A549 (cell line): ENCODE data around the gene PAXIP1. TPM values are rescaled to one million over a fixed set of nuclear protein-coding genes. Genes with fewer than 3 reads are reported as not detected.

Experiments
- ATAC-seq, 2 experiments: fragments of 200-7000 bp in 1 of 2; fragments of >200 bp in 1 of 2; cut with Nextera tagmentation in 1 of 2; cut with Tn5 transposase in 1 of 2; 3 replicates each; pipeline versions ENCODE4 v1.8.0 to v1.9.1; 2018 to 2020; ENCODE audit warnings: mild to moderate bottlenecking in 1 of 2, moderate library complexity in 1 of 2
- CTCF ChIA-PET: fragments of 300-600 bp; sonication (Branson Sonifier 250); formaldehyde crosslinking; extraction: SDS; loops from one replicate; lab custom pipeline; 2021; ENCODE audit warnings: antibody characterized with exemption, inconsistent platforms; lab: Yijun Ruan, JAX
- POLR2A ChIA-PET: fragments of 350-600 bp; formaldehyde crosslinking; extraction: SDS; loops from one replicate; lab custom pipeline; 2021; ENCODE audit warnings: antibody characterized with exemption, inconsistent platforms; lab: Yijun Ruan, JAX
- DNase-seq, 2 experiments: peaks; one replicate each; pipeline versions ENCODE4 v3.0.0 to v3.0.0-alpha.2; 2011 to 2016; ENCODE audit warnings: low read depth in 1 of 2, low spot score in 1 of 2
- FAIRE-seq: peaks from 2 replicates; lab custom pipeline; 2011; peaks lifted over from hg19 to GRCh38; lab: Jason Lieb, UNC
- H3K27ac ChIP-seq, 2 experiments: fragments of >200 bp; sonication (Bioruptor Twin); formaldehyde crosslinking; 3 replicates each; pipeline ENCODE4 v1.5.1; 2016 to 2017
- H3K4me1 ChIP-seq: fragments of >200 bp; sonication (Bioruptor Twin); formaldehyde crosslinking; 3 replicates; pipeline ENCODE4 v1.6.1; 2016
- H3K4me2 ChIP-seq: fragments of >200 bp; sonication (Bioruptor Twin); formaldehyde crosslinking; 3 replicates; pipeline ENCODE4 v1.6.1; 2016
- H3K4me3 ChIP-seq: fragments of >200 bp; sonication (Bioruptor Twin); formaldehyde crosslinking; 3 replicates; pipeline ENCODE4 v1.5.1; 2016
- H3K9me3 ChIP-seq: fragments of >200 bp; sonication (Bioruptor Twin); formaldehyde crosslinking; 3 replicates; pipeline ENCODE4 v1.6.1; 2016
- ATOH8 ChIP-seq: fragments of 250-450 bp; sonication (Bioruptor Pico); IDR thresholded peaks from 2 replicates; pipeline ENCODE4 v1.5.0; 2020; ENCODE audit warnings: low read depth, mild to moderate bottlenecking, moderate library complexity
- BHLHE40 ChIP-seq: IDR thresholded peaks from 2 replicates; pipeline ENCODE4 v1.6.1; 2012; ENCODE audit warnings: low read depth, low read length, inconsistent platforms
- CEBPB ChIP-seq, 2 experiments: fragments of >200 bp in 1 of 2; sonication (Bioruptor Twin) in 1 of 2; formaldehyde crosslinking in 1 of 2; IDR thresholded peaks; 2 replicates each; pipeline ENCODE4 v1.6.1; 2012 to 2016
- CHD2 ChIP-seq: fragments of 150-350 bp; IDR thresholded peaks from 2 replicates; pipeline ENCODE4 v1.6.1; 2014; ENCODE audit warnings: low read length; ENCODE audit not compliant: partially characterized antibody
- CHD4 ChIP-seq: fragments of 200-600 bp; sonication (generic); IDR thresholded peaks from 2 replicates; pipeline ENCODE4 v1.6.1; 2016; ENCODE audit warnings: antibody characterized with exemption, mild to moderate bottlenecking, borderline replicate concordance
- EP300 ChIP-seq, 2 experiments: fragments of >200 bp; sonication (Bioruptor Twin); formaldehyde crosslinking; IDR thresholded peaks; 2 replicates in 1 of 2; 3 replicates in 1 of 2; pipeline ENCODE4 v1.6.1; 2016 to 2017
- HDAC2 ChIP-seq: fragments of 200-600 bp; sonication (generic); IDR thresholded peaks from 2 replicates; pipeline ENCODE4 v1.6.1; 2016
- HEYL ChIP-seq: fragments of 250-450 bp; sonication (Bioruptor Pico); IDR thresholded peaks from 2 replicates; pipeline ENCODE4 v1.8.0; 2021; ENCODE audit warnings: mild to moderate bottlenecking, moderate library complexity
- HMGXB4 ChIP-seq: fragments of 250-450 bp; sonication (Bioruptor Pico); IDR thresholded peaks from 2 replicates; pipeline ENCODE4 v1.5.0; 2021; ENCODE audit warnings: mild to moderate bottlenecking, moderate library complexity, borderline replicate concordance
- HOXB5 ChIP-seq: fragments of 250-450 bp; sonication (Bioruptor Pico); IDR thresholded peaks from 2 replicates; pipeline ENCODE4 v1.5.0; 2020; ENCODE audit warnings: mild to moderate bottlenecking, moderate library complexity
- JUNB ChIP-seq: fragments of >200 bp; sonication (Bioruptor Twin); formaldehyde crosslinking; IDR thresholded peaks from 2 replicates; pipeline ENCODE4 v1.6.1; 2016
- KDM1A ChIP-seq: fragments of 200-600 bp; sonication (generic); IDR thresholded peaks from 2 replicates; pipeline ENCODE4 v1.6.1; 2016; ENCODE audit warnings: low read depth, mild to moderate bottlenecking
- KDM5A ChIP-seq: fragments of 200-600 bp; sonication (generic); IDR thresholded peaks from 2 replicates; pipeline ENCODE4 v1.6.1; 2016; ENCODE audit warnings: antibody characterized with exemption, mild to moderate bottlenecking
- MAX ChIP-seq: IDR thresholded peaks from 2 replicates; pipeline ENCODE4 v1.6.1; 2012
- PHF8 ChIP-seq: fragments of 200-600 bp; sonication (generic); IDR thresholded peaks from 2 replicates; pipeline ENCODE4 v1.6.1; 2016; ENCODE audit warnings: low read depth, mild to moderate bottlenecking, antibody characterized with exemption, moderate library complexity, borderline replicate concordance
- POLR2A ChIP-seq: IDR thresholded peaks from 2 replicates; pipeline ENCODE4 v1.6.1; 2012; ENCODE audit warnings: mild to moderate bottlenecking, low read length
- POLR2AphosphoS2 ChIP-seq: conservative IDR thresholded peaks from 2 replicates; pipeline ENCODE4 v1.6.1; 2012; ENCODE audit warnings: low read length, improper control_type of control experiment, inconsistent platforms
- RAD21 ChIP-seq, 2 experiments: fragments of >200 bp in 1 of 2; sonication (Bioruptor Twin) in 1 of 2; formaldehyde crosslinking in 1 of 2; IDR thresholded peaks in 1 of 2; conservative IDR thresholded peaks in 1 of 2; 2 replicates in 1 of 2; 3 replicates in 1 of 2; pipeline ENCODE4 v1.6.1; 2012 to 2018; ENCODE audit warnings: inconsistent platforms in 1 of 2
- RARB ChIP-seq: fragments of 250-450 bp; sonication (Bioruptor Pico); IDR thresholded peaks from 2 replicates; pipeline ENCODE4 v1.8.0; 2021; ENCODE audit warnings: mild to moderate bottlenecking, moderate library complexity
- RCOR1 ChIP-seq: fragments of 150-350 bp; IDR thresholded peaks from 2 replicates; pipeline ENCODE4 v1.6.1; 2014; ENCODE audit warnings: antibody characterized with exemption, low read length, low read depth
- REST ChIP-seq: fragments of 200-600 bp; sonication (generic); IDR thresholded peaks from 2 replicates; pipeline ENCODE4 v1.6.1; 2016; ENCODE audit warnings: antibody characterized with exemption, mild to moderate bottlenecking, moderate library complexity
- SMC3 ChIP-seq: fragments of >200 bp; sonication (Bioruptor Twin); formaldehyde crosslinking; IDR thresholded peaks from 3 replicates; pipeline ENCODE4 v1.6.1; 2018; ENCODE audit warnings: inconsistent platforms
- SREBF2 ChIP-seq: fragments of 450-650 bp; IDR thresholded peaks from 2 replicates; pipeline ENCODE4 v1.6.1; 2014; ENCODE audit warnings: mild to moderate bottlenecking, moderate library complexity
- ZFP36 ChIP-seq: fragments of 450-650 bp; IDR thresholded peaks from 2 replicates; pipeline ENCODE4 v1.6.1; 2014; ENCODE audit warnings: borderline replicate concordance; ENCODE audit not compliant: partially characterized antibody
- WGBS: methylation state at CpG from one replicate; pipeline ENCODE4 v1.1.6; 2017; ENCODE audit errors: missing lambda C conversion rate; 5-methylcytosine and 5-hydroxymethylcytosine counted together
- polyA plus RNA-seq, 4 experiments: library from polyadenylated mRNA; depleted of rRNA in 3 of 4; stranded (reverse); fragments of >200 nt; fragmentation: RNase III in 1 of 4; extraction: RNeasy Plus Mini Kit Qiagen cat#74134 plus additional on column Dnase treatment in 1 of 4; gene quantifications; 2 replicates in 3 of 4; 3 replicates in 1 of 4; pipeline ENCODE4 v1.2.3, GENCODE V29; 2011 to 2017

PAXIP1 gene
- polyA plus RNA-seq, 2 of the 4 experiments (the other 2 are of a cell fraction), result 15.3 to 15.7 TPM

- TF ChIP-seq KDM1A, result no peak
- no peak for TF ChIP-seq EP300 (IDR thresholded peaks at IDR 0.05)
- TF ChIP-seq JUNB, result no peak
- no peak for TF ChIP-seq KDM5A
- no peak for TF ChIP-seq PHF8
- no peak for TF ChIP-seq POLR2A
- TF ChIP-seq SREBF2, result no peak
- TF ChIP-seq, all 56 proteins: peak for 0
Measured at GRCh38 chr7:154997840-154998370, 5.0 kb downstream of the PAXIP1 start (continued).

DNA sequence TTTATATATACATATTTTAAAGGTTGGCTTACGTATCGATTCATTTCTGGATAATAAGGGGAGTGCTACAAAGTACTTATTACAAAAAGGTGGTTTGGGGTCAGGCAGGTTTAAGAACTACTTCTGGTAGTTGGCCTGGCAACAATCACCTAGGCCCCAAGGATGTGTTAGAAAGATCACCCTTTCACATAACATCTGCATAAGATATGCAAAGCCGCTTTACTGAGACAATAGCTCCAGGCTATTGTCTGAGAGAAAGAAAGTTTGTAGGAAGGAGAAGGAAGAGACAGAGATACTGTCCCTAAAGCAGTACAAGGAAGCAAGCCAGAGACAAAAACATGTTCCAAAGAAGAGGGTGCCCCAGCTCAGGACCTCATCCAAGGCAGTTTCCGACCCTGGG lies 6.2 kb downstream of the PAXIP1 start:
- POLR2A ChIA-PET, result no interaction called here
- no peak for ATAC-seq

GRCh38 chr7:154996101-154996500 lies 6.8 kb downstream of the PAXIP1 start:
- ChIA-PET POLR2A (no interaction called here), CTCF (interaction anchor here (1.1 kb wide), 2 partner anchors 43 to 348 kb away, joined by 3 to 5 read pairs; no protein-coding TSS in a partner anchor)
- DNase-seq, result no peak
- Histone ChIP-seq H3K4me2 (no peak overlapping the region), H3K27ac (no peak overlapping the region), H3K4me1 (no peaks in the 10 kb centered on the region), H3K9me3 (no peaks in the 10 kb centered on the region), H3K4me3 (no peak overlapping the region)
- ATAC-seq, result no peak
- no peak for FAIRE-seq
- TF ChIP-seq ATOH8 (CRISPR knock-in tag) (no peak), HOXB5 (CRISPR knock-in tag) (no peak), EP300 (IDR thresholded peaks at IDR 0.05) (no peak), RARB (no peak), MAX (no peak), CHD2 (no peak), HDAC2 (no peak), POLR2AphosphoS2 (no peak), ZFP36 (no peak), BHLHE40 (no peak)
- TF ChIP-seq, all 56 proteins: peak for 0
- WGBS, result 94% methylated on average over 1 of the region's 1 CpG

More for the DNA sequence above, 6.2 kb downstream of the PAXIP1 start:
- H3K4me3 ChIP-seq, result no peak overlapping the region
- CTCF ChIA-PET, result interaction anchor here (1.1 kb wide), 1 partner anchor 348 kb away, joined by 5 read pairs; no protein-coding TSS in a partner anchor
- no peaks in the 10 kb centered on the region for H3K9me3 ChIP-seq
- H3K4me2 ChIP-seq, result no peak overlapping the region
- TF ChIP-seq CHD4 (no peak), RCOR1 (no peak), CEBPB (IDR thresholded peaks at IDR 0.05) (no peak), HEYL (no peak), MAX (no peak)
- TF ChIP-seq, all 56 proteins: peak for 0
- Histone ChIP-seq H3K27ac (no peak overlapping the region), H3K4me1 (peaks cover 5% of the 10 kb centered on the region; the same call in 1 of the 3 replicates)
- FAIRE-seq (no peak), DNase-seq (no peak)
- WGBS, result 95% methylated on average over 4 of the region's 4 CpGs

GRCh38 chr7:154994996-154995395 lies 7.9 kb downstream of the PAXIP1 start:
- 78% methylated on average over 2 of the region's 2 CpGs for WGBS
- CTCF ChIA-PET, result interaction anchor here (1.0 to 1.2 kb wide), 3 partner anchors 42 to 350 kb away, joined by 3 read pairs; no protein-coding TSS in a partner anchor
- Histone ChIP-seq H3K9me3 (no peaks in the 10 kb centered on the region), H3K4me1 (no peaks in the 10 kb centered on the region), H3K4me2 (no peak overlapping the region), H3K27ac (no peak overlapping the region), H3K4me3 (no peak overlapping the region)
- ATAC-seq, result no peak
- FAIRE-seq, result no peak
- no peak for DNase-seq
- POLR2A ChIA-PET, result no interaction called here
- no peak for TF ChIP-seq RAD21 (conservative IDR thresholded peaks at IDR 0.05 in 1 of 2, IDR thresholded peaks at IDR 0.05 in 1 of 2)
- TF ChIP-seq MAX, result no peak
- no peak for TF ChIP-seq ATOH8 (CRISPR knock-in tag)
- TF ChIP-seq REST, result no peak
- TF ChIP-seq CEBPB (IDR thresholded peaks at IDR 0.05), result no peak
- no peak for TF ChIP-seq SMC3
- no peak for TF ChIP-seq CHD2
- TF ChIP-seq POLR2A, result no peak
- TF ChIP-seq KDM5A, result no peak
- TF ChIP-seq HMGXB4, result no peak
- TF ChIP-seq HDAC2, result no peak
